Body of pancreas (tissue), 4 donors: ENCODE data around the gene DENND10.

ENCODE experiments used
- POLR2A ChIP-seq, 3 donors: fragments of 450-650 bp; IDR thresholded peaks; one replicate each; pipeline ENCODE4 v1.6.1; 2016; ENCODE audit warnings: antibody characterized with exemption in 3 of 3, mild to moderate bottlenecking in 2 of 3
- TF ChIP-seq, protein P1 (sequence below), 7 experiments: fragments of 450-650 bp in 4 of 7; fragments of 200-600 bp in 3 of 7; sonication (generic) in 3 of 7; IDR thresholded peaks; one replicate each; pipeline ENCODE4 v1.5.1; 2016 to 2019; ENCODE audit warnings: antibody characterized with exemption in 7 of 7

DNA sequence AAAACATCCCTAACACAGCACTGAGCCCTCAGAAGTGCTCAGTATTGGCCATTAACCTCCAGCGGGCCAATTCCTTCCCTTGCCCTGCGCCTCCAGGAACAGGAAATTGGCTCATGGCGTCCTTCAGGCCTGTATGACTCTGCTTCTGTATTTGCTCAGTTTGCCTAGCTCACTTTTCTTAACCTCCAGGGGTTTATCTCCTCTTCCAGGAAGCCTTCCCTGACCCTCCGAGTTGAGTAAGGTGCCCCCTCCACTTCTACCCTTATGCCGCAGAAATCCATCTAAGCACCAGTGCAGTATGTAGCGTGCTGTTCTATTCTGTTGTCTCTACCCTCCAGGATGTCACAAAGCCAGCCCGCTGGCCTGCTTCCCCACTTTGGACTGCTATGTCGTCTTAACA, 62.7 kb downstream of the DENND10 start:
- TF ChIP-seq, protein P1, sequence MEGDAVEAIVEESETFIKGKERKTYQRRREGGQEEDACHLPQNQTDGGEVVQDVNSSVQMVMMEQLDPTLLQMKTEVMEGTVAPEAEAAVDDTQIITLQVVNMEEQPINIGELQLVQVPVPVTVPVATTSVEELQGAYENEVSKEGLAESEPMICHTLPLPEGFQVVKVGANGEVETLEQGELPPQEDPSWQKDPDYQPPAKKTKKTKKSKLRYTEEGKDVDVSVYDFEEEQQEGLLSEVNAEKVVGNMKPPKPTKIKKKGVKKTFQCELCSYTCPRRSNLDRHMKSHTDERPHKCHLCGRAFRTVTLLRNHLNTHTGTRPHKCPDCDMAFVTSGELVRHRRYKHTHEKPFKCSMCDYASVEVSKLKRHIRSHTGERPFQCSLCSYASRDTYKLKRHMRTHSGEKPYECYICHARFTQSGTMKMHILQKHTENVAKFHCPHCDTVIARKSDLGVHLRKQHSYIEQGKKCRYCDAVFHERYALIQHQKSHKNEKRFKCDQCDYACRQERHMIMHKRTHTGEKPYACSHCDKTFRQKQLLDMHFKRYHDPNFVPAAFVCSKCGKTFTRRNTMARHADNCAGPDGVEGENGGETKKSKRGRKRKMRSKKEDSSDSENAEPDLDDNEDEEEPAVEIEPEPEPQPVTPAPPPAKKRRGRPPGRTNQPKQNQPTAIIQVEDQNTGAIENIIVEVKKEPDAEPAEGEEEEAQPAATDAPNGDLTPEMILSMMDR (IDR thresholded peaks at IDR 0.05), result no peak
- TF ChIP-seq POLR2A (IDR thresholded peaks at IDR 0.05), result no peak
